GM10248 (cell line): ENCODE results near the gene C5orf58.

Experiments used
- CTCF ChIA-PET: fragments of 300-600 bp; sonication (Branson Sonifier 250); formaldehyde crosslinking; extraction: SDS; loops from one replicate; lab custom pipeline; 2021; ENCODE audit warnings: antibody characterized with exemption; lab: Yijun Ruan, JAX
- POLR2A ChIA-PET: fragments of 350-650 bp; sonication (Branson Sonifier 250); formaldehyde crosslinking; extraction: SDS; loops from one replicate; lab custom pipeline; 2020; ENCODE audit warnings: antibody characterized with exemption; lab: Yijun Ruan, JAX
- DNase-seq: peaks from one replicate; pipeline ENCODE4 v3.0.0; 2012; ENCODE audit errors: extremely low spot score
- TF ChIP-seq, protein P1 (sequence below): IDR thresholded peaks from 2 replicates; pipeline ENCODE4 v1.5.1; 2012; ENCODE audit warnings: mild to moderate bottlenecking, low read depth; ENCODE audit errors: extremely low read depth, missing control alignments, control extremely low read depth

The C5orf58 gene

DNA sequence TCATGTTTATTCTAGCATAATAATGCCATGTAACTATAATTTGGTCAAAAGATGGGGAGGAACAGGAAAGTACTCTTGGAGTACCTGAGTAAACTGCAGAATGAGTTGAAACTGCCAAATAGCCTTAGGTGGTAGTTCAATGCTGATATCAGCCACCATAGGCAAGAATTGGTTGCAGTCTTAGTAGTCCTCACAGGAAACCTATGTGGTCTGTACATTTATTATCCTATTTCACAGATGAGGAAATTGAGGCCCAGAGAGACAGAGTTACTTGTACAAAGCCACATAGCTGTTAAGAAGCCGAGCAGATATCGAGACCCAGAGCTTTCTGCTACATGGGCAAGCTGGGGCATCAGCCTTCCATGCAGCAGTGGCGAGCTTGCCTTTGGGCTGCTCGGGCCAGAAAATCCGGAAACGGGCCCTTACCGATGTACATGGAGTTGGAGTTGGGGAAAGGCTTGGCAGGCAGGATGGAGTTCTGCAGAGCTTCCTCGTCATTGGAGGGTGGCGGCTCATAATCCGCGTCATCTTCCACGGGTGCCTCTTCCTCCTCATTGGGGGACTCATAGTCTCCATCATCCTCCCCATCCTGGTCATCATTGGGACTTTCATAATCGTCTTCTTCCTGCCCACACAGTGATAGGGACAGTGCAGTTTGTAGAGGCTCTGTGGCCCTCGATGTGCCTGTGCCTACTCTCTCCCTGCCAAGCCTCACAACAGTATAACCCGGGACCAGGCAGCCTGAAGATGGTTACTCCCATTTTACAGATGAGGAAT is 37.7 kb downstream of the C5orf58 start:
- ChIA-PET CTCF (interaction anchor here (2.2 to 2.4 kb wide), 2 partner anchors 69 to 149 kb away, joined by 6 to 10 read pairs; no protein-coding TSS in a partner anchor), POLR2A (no interaction called here)
- TF ChIP-seq, protein P1, sequence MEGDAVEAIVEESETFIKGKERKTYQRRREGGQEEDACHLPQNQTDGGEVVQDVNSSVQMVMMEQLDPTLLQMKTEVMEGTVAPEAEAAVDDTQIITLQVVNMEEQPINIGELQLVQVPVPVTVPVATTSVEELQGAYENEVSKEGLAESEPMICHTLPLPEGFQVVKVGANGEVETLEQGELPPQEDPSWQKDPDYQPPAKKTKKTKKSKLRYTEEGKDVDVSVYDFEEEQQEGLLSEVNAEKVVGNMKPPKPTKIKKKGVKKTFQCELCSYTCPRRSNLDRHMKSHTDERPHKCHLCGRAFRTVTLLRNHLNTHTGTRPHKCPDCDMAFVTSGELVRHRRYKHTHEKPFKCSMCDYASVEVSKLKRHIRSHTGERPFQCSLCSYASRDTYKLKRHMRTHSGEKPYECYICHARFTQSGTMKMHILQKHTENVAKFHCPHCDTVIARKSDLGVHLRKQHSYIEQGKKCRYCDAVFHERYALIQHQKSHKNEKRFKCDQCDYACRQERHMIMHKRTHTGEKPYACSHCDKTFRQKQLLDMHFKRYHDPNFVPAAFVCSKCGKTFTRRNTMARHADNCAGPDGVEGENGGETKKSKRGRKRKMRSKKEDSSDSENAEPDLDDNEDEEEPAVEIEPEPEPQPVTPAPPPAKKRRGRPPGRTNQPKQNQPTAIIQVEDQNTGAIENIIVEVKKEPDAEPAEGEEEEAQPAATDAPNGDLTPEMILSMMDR = no peak
- no peak for DNase-seq

DNA sequence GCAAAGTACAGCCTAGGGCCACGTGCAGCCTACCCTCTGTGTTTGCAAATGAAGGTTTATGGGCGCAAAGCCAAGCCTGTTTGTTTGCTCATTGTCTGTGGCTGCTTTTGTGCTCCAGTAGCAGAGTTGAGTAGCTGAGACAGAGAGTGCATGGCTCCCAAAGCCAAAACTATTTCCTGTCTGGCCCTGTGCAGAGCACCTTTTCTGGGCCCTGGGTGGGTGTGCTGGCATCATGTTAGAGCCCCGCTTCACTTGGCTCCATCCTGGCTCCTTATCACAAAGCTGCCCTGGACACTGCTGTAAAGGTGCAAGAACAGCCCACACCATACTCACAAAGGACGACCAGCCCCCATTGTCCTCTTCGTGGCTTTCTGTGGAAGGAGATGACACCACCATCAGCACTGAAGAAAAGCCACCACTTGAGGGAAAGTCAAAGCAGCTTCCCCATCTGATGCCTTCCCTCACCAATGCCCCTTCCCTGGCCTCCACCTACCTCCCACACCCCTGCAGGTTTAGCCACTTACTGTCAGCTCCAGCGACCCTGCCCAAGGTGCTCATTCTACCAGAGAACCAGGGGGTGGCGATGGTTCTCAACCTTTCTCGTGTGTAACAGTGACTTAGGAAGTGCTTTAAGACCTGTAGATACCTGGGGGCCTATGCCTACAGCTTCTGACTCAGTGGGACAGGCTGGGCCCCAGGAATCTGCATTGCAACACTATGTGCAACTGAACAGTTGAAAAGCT is 41.4 kb downstream of the C5orf58 start:
- POLR2A ChIA-PET = no interaction called here
- CTCF ChIA-PET = interaction anchor here (0.7 to 2.7 kb wide), 10 partner anchors 9 to 147 kb away, joined by 3 to 12 read pairs (median 4); no protein-coding TSS in a partner anchor
- no peak for DNase-seq
- TF ChIP-seq, protein P1 = peak; percentile 21

DNA sequence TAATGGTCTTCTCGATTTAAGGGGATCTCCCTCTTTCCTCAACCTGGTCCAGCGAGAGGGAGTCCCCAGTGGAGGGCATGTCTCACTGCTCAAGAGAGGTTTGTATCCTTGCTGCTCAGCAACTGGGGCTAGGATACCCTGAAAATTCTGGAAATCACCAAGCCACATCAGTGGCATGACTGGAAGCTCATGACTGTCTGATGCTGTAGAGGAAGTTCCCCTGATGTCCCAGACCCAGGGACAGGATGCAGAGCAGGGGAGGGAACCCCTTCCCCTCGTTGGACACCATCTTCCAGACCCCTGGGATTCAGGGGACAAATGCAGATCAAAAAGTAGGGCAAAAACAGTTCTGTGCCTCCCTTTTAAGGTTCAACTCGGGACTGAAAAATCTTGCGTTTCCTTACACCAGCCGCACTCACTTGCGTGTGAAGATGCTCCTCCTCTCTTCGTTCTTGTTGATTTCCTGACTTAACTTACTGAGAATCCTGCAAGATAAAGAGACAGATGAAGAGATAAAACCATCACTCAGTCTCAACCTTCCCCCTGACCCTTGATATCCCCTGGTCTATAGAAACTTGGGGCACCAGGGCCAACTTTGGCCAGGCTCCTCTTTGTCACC is 42.7 kb downstream of the C5orf58 start:
- CTCF ChIA-PET = interaction anchor here (0.6 to 2.7 kb wide), 8 partner anchors 9 to 150 kb away, joined by 3 to 21 read pairs (median 3); no protein-coding TSS in a partner anchor
- no peak for DNase-seq
- POLR2A ChIA-PET = no interaction called here
- TF ChIP-seq, protein P1 = no peak

DNA sequence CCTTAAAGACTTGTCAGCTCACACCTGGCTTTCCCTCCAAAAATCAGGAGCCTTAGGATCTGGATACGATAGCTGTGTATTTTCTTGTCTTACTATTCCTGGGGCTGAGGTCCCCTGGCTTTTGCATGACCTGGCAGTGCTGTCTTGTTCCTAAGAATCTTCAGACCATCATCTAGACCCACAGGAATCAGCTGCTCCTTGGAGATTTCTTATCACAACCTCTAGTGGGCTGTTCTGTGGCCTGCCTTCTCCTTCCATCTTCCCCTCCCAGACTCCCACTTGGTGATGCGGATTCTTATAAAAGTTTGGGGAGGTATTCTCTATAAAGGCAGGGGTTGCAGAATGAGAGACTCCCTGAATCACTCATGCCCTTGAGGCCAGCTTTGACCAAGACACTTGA is 43.4 kb downstream of the C5orf58 start:
- CTCF ChIA-PET = interaction anchor here (0.7 to 2.7 kb wide), 10 partner anchors 9 to 149 kb away, joined by 3 to 21 read pairs (median 3); no protein-coding TSS in a partner anchor
- POLR2A ChIA-PET = no interaction called here
- TF ChIP-seq, protein P1 = no peak
- DNase-seq = no peak

DNA sequence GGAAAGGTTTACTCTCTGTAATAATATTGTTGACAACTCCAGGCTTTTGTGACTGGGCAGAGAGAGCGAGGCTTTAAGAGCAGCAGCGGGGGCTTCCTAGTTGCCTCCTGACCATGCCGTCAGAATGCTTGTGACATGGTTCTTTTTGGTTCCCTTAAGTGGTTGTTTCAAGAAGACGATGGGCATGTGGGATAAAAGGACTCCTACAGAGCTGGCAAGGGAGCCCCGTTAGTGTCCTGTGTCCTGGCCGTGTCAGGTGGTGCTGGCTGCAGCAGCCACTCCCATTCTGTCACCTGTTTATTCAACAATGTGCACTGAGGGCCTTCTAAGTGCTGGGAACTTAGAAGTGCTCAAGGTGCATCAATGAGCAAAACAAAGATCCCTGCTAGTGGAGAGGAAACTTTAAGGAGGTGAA is 45.1 kb downstream of the C5orf58 start:
- DNase-seq = no peak
- TF ChIP-seq, protein P1 = no peak
- ChIA-PET CTCF (interaction anchor here (0.6 to 5.9 kb wide), 5 partner anchors 10 to 129 kb away, joined by 3 to 50 read pairs (median 4); no protein-coding TSS in a partner anchor), POLR2A (no interaction called here)
